Measurements from ENCODE around the gene BRSK1. TPM values are rescaled to one million over a fixed set of nuclear protein-coding genes. Genes with fewer than 3 reads are reported as not detected.

Gene BRSK1
- total RNA-seq, 1 donor from 2014 or later: 223 TPM

- H3K27me3 Mint-ChIP-seq (ENCODE audit: unreplicated experiment): peaks cover 3% of the 10 kb centered on the region
- no peak for DNase-seq
- no peaks in the 10 kb centered on the region for H3K9me3 Mint-ChIP-seq (ENCODE audit: unreplicated experiment)
- peaks cover 6% of the 10 kb centered on the region for H3K4me1 Mint-ChIP-seq (ENCODE audit: low read depth, unreplicated experiment)
- H3K36me3 Mint-ChIP-seq (ENCODE audit: unreplicated experiment): peaks cover 3% of the 10 kb centered on the region
- H3K4me3 Mint-ChIP-seq (ENCODE audit: unreplicated experiment): no peak overlapping the region
- TF ChIP-seq CTCF (IDR thresholded peaks at IDR 0.05; ENCODE audit: partially characterized antibody, unreplicated experiment): no peak
- no peak overlapping the region for H3K27ac Mint-ChIP-seq (ENCODE audit: unreplicated experiment)
Measured at GRCh38 chr19:55272142-55272541, 11.7 kb upstream of the BRSK1 start.

- no peaks in the 10 kb centered on the region for H3K9me3 Mint-ChIP-seq (ENCODE audit: unreplicated experiment)
- no peak for DNase-seq
Measured at GRCh38 chr19:55273978-55274707, 9.7 kb upstream of the BRSK1 start.

GRCh38 chr19:55275851-55276719 is 7.7 kb upstream of the BRSK1 start:
- no peak for DNase-seq
- H3K36me3 Mint-ChIP-seq (ENCODE audit: unreplicated experiment): peaks cover 3% of the 10 kb centered on the region
- H3K9me3 Mint-ChIP-seq (ENCODE audit: unreplicated experiment): peaks cover 2% of the 10 kb centered on the region
- H3K4me1 Mint-ChIP-seq (ENCODE audit: low read depth, unreplicated experiment): peaks cover 9% of the 10 kb centered on the region
- H3K27ac Mint-ChIP-seq (ENCODE audit: unreplicated experiment): no peak overlapping the region
- TF ChIP-seq CTCF (IDR thresholded peaks at IDR 0.05; ENCODE audit: partially characterized antibody, unreplicated experiment): no peak
- H3K4me3 Mint-ChIP-seq (ENCODE audit: unreplicated experiment): no peak overlapping the region
- peaks cover 3% of the 10 kb centered on the region for H3K27me3 Mint-ChIP-seq (ENCODE audit: unreplicated experiment)

More at GRCh38 chr19:55273978-55274707, 9.7 kb upstream of the BRSK1 start:
- H3K27me3 Mint-ChIP-seq (ENCODE audit: unreplicated experiment): peaks cover 3% of the 10 kb centered on the region
- peaks cover 6% of the 10 kb centered on the region for H3K4me1 Mint-ChIP-seq (ENCODE audit: low read depth, unreplicated experiment)
- peaks cover 3% of the 10 kb centered on the region for H3K36me3 Mint-ChIP-seq (ENCODE audit: unreplicated experiment)
- H3K4me3 Mint-ChIP-seq (ENCODE audit: unreplicated experiment): no peak overlapping the region
- H3K27ac Mint-ChIP-seq (ENCODE audit: unreplicated experiment): no peak overlapping the region
- no peak for TF ChIP-seq CTCF (IDR thresholded peaks at IDR 0.05; ENCODE audit: partially characterized antibody, unreplicated experiment)

- H3K36me3 Mint-ChIP-seq (ENCODE audit: unreplicated experiment): peaks cover 3% of the 10 kb centered on the region
- H3K9me3 Mint-ChIP-seq (ENCODE audit: unreplicated experiment): peaks cover 6% of the 10 kb centered on the region
- no peak for TF ChIP-seq CTCF (IDR thresholded peaks at IDR 0.05; ENCODE audit: partially characterized antibody, unreplicated experiment)
- no peak for DNase-seq
- H3K27ac Mint-ChIP-seq (ENCODE audit: unreplicated experiment): no peak overlapping the region
- peaks cover 9% of the 10 kb centered on the region for H3K4me1 Mint-ChIP-seq (ENCODE audit: low read depth, unreplicated experiment)
- H3K4me3 Mint-ChIP-seq (ENCODE audit: unreplicated experiment): no peak overlapping the region
- no peaks in the 10 kb centered on the region for H3K27me3 Mint-ChIP-seq (ENCODE audit: unreplicated experiment)
Measured at GRCh38 chr19:55276720-55277430, 6.9 kb upstream of the BRSK1 start.

Data from glutamatergic neuron (in vitro differentiated cells).